DMS114 treated with DMSO at 0.1 percent for 48 hours (cell line): ENCODE data around the gene ANGPTL8.

Experiments used
- DNase-seq: peaks from one replicate; lab custom pipeline; 2025; ENCODE audit not compliant: unreplicated experiment; lab: John Stamatoyannopoulos, UW

ANGPTL8 gene

DNA sequence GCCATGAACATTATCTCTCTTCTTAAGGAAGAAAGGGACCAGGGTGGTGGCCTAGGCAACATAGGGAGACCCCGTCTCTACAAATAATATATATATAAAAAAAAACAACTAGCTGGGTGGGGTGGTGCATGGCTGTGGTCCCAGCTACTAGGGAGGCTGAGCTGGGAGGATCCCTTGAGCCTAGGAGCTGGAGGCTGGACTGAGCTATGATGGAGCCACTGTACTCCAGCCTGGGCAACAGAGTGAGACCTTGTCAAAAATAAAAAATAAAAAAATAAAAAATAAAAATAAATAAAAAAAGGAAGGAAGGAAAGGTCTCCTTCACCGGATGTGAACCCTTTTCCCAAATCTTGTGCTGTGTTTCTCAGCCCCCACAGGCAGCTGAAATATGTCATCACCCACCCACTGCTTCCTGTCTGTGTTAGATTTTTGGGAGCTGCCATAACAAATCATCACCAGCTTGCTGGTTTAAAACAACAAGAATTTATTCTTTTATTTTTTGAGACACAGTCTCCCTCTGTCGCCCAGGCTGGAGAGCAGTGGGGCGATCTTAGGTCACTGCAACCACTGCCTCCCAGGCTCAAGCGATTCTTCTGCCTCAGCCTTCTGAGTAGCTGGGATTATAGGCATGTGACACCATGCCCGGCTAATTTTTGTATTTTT is 47.0 kb downstream of the ANGPTL8 start:
- no peak for DNase-seq

DNA sequence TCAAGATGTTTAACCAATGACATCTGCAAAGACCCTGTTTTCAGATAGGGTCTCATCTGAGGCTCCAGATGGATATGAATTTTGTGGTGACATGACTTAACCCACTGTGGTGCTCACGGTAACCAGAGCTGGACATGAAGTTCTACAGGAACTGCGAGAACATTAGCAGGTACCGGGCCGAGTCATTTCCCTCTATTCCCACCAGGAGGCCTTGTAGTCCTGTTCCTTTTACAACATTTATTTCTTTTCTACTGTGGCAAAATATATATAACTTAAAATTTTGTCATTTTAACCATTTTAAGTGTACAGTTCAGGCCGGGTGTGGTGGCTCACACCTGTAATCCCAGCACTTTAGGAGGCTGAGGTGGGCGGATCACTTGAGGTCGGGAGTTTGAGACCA is 48.9 kb downstream of the ANGPTL8 start:
- no peak for DNase-seq

DNA sequence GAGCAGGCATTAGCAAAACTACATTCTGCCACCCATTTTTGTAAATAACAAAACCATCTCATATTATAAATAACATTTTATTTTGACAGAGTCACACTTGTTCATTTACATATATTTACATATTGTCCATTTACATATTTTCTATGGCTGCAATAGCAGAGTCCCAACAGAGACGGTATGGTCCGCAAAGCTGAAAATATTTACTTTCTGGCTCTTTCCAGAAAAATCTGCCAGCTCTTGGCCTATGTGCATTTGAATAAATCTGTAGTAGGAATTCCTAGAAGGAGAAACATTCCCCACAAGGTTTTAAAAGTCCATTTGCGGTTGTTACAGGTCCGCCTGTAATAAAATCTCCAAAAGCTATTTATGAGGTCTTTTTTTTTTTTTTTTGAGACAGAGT is 50.8 kb downstream of the ANGPTL8 start:
- DNase-seq: no peak

DNA sequence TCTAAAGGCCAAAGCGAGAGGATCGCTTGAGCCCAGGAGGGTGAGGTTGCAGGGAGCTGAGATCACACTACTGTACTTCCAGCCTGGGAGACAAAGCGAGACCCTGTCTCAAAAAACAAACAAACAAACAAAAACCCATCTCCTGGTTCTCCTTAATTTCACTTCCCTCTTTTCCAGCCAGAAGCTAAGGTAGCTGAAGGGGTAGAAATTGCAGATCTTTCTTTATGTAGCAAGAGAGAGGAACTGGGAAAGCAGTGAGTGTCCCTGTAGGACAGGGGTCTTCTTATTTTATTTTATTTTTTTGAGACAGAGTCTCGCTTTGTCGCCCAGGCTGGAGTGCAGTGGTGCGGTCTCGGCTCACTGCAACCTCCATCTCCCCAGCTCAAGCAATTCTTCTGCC is 52.0 kb downstream of the ANGPTL8 start:
- DNase-seq: no peak
